Measurements from ENCODE around the gene TMEM263. TPM values are rescaled to one million over a fixed set of nuclear protein-coding genes. Genes with fewer than 3 reads are reported as not detected.

The TMEM263 gene
- total and polyA plus RNA-seq, 9 of the 15 experiments (the other 6 are each of a cell fraction or from before 2014, with no cell fraction given): 12.6 to 36.7 (median 24.4) TPM

GRCh38 chr12:106984588-106985137, 29.0 kb downstream of the TMEM263 start (continued):
- TF ChIP-seq CEBPZ (IDR thresholded peaks at IDR 0.05; ENCODE audit: borderline replicate concordance, low read depth, low read length) (no peak), NFIX (CRISPR knock-in tag; IDR thresholded peaks at IDR 0.05; ENCODE audit: low read depth) (no peak), ZNF57 (CRISPR knock-in tag; IDR thresholded peaks at IDR 0.05) (no peak), CHD4 (IDR thresholded peaks at IDR 0.05; ENCODE audit: insufficient read depth, insufficient replicate concordance, low read depth, low read length, poor library complexity, severe bottlenecking) (no peak), AFF1 (IDR thresholded peaks at IDR 0.05; ENCODE audit: low read depth in 1 of 2, partially characterized antibody in 2 of 2) (peak; percentile 28 to 48), GATA2 (CRISPR knock-in tag; IDR thresholded peaks at IDR 0.05) (peak; percentile 73), ZNF668 (CRISPR knock-in tag; IDR thresholded peaks at IDR 0.05) (0 out of 2 replicates have a peak, but pooled peaks have one; percentile 3), ZNF639 (CRISPR knock-in tag; conservative IDR thresholded peaks at IDR 0.05 in 1 of 2, IDR thresholded peaks at IDR 0.05 in 1 of 2) (peak in 1 of 2 experiments; percentile 54; a peak in 2 of 4 replicates), MYBL2 (IDR thresholded peaks at IDR 0.05; ENCODE audit: low read depth) (no peak), MYBL2 (CRISPR knock-in tag; IDR thresholded peaks at IDR 0.05; ENCODE audit: borderline replicate concordance) (no peak), NELFE (IDR thresholded peaks at IDR 0.05; ENCODE audit: insufficient read depth, insufficient read length) (no peak), ZNF583 (CRISPR knock-in tag; IDR thresholded peaks at IDR 0.05) (0 out of 2 replicates have a peak, but pooled peaks have one; percentile 45), RBM15 (IDR thresholded peaks at IDR 0.05; ENCODE audit: insufficient read depth, low read length) (no peak), ZC3H4 (CRISPR knock-in tag; IDR thresholded peaks at IDR 0.05; ENCODE audit: borderline replicate concordance) (no peak), ZFP36 (IDR thresholded peaks at IDR 0.05; ENCODE audit: low read depth, low read length, partially characterized antibody) (no peak), E2F4 (CRISPR knock-in tag; IDR thresholded peaks at IDR 0.05; ENCODE audit: low read depth) (no peak), ZNF3 (CRISPR knock-in tag; IDR thresholded peaks at IDR 0.05) (no peak)
